A549 treated with ZK216348 at 1 μM for 4 hours (cell line): Measurements from ENCODE around the gene SNAPC4. TPM values are rescaled to one million over a fixed set of nuclear protein-coding genes. Genes with fewer than 3 reads are reported as not detected.

Source experiments
- total RNA-seq: library from RNA; stranded (reverse); fragments of 200-300 nt; extraction: Qiagen RNA extraction; gene quantifications from 5 replicates; pipeline ENCODE4 v1.2.3, GENCODE V29; 2022; ENCODE audit warnings: low read depth

Gene SNAPC4, protein sequence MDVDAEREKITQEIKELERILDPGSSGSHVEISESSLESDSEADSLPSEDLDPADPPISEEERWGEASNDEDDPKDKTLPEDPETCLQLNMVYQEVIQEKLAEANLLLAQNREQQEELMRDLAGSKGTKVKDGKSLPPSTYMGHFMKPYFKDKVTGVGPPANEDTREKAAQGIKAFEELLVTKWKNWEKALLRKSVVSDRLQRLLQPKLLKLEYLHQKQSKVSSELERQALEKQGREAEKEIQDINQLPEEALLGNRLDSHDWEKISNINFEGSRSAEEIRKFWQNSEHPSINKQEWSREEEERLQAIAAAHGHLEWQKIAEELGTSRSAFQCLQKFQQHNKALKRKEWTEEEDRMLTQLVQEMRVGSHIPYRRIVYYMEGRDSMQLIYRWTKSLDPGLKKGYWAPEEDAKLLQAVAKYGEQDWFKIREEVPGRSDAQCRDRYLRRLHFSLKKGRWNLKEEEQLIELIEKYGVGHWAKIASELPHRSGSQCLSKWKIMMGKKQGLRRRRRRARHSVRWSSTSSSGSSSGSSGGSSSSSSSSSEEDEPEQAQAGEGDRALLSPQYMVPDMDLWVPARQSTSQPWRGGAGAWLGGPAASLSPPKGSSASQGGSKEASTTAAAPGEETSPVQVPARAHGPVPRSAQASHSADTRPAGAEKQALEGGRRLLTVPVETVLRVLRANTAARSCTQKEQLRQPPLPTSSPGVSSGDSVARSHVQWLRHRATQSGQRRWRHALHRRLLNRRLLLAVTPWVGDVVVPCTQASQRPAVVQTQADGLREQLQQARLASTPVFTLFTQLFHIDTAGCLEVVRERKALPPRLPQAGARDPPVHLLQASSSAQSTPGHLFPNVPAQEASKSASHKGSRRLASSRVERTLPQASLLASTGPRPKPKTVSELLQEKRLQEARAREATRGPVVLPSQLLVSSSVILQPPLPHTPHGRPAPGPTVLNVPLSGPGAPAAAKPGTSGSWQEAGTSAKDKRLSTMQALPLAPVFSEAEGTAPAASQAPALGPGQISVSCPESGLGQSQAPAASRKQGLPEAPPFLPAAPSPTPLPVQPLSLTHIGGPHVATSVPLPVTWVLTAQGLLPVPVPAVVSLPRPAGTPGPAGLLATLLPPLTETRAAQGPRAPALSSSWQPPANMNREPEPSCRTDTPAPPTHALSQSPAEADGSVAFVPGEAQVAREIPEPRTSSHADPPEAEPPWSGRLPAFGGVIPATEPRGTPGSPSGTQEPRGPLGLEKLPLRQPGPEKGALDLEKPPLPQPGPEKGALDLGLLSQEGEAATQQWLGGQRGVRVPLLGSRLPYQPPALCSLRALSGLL (N-terminal part only)
- total RNA-seq: 8.1 to 14.7 TPM (median 12.2 TPM) in 5 replicates

DNA sequence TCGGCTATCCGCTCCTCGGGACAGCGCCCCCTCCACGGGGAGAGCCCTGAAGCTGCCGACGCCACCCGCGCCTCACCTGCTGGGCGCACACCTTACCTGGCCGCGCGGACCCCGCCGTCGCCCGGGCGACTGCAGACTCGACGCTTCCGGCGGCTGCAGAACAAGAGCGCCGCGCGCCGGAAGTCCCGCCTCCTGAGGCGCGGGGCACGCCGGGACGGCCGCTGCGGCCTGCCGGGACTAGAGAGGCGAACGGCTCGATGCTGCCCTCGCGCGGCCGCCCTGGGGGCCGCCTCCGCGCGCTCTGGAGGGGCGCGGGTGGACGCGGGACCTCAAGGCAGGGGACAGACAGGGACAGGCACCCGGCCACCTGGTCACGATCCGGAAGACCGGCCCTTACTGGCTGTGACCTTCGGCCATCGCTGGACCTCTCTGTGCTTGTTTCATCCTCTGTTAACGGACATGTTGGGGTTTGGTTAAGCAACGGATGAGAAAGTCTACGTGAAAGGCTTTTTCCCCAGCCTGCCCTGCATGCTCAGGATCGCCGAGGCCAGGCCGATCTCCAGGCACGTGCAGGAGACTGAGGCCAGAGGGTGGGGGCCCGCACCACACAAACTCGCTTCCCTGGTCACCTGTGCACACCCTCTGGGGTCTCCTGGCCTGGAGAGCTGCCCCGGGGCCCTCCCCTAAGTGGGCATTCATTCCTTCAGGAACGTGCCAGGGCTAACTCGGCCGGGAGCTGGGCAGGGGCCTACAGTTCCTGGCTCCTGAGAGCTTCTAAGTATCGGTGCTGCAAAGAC, at the start of gene SNAPC4:
Gene SNAPC4 (minus strand): TSS at position 133 of the 797 bp plus-strand sequence. CDS start 1,742 bp downstream, outside the sequence.

DNA sequence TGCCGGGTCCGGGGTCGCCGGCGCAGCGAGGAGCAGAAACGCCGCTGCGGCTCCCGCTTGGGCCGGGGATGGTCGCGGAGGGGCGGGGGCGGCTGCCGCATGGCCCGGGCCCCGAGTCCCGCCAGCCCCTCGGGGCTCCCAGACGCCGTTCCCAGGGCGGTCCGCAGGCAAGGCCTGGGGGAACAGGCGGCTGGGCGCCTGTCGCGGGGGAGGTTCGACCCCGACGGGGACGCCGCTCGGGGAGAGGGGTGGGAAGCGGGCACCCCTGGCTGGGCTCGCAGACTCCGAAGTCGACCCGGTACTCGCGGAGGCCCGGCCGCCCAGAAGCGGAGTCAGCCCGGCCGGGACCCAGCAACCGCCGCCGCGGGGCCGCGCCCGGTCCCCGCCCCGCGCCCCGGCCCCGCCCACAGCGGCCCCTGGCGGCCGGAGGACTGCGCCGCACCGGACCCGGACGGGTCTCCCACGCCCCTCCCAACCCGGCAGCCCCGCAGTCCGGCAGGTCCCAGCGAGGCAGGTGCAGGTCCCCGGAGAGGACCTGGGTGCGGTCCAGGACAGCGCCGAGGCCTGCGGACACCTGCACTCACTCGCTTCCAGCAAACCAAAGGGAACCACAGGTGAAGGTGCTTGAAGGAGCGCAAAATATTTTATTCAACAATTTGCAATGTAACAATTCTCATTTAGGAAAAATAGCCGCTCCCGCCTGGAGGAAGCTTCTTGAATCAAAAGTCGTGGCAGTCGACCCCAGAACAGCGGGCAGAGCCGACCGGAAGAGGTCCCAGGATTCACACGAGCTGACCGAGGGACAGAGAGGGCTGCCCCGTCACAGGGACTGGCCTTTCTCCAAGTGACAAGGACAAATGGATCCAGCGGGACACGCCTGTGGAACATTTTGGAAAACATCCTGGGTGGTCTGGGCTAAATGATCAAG, 39.8 kb upstream of the SNAPC4 start, which contains the start of gene INPP5E:
Gene INPP5E (minus strand): TSS at position 365 of the 928 bp plus-strand sequence. CDS start 426 bp downstream, outside the sequence.

DNA sequence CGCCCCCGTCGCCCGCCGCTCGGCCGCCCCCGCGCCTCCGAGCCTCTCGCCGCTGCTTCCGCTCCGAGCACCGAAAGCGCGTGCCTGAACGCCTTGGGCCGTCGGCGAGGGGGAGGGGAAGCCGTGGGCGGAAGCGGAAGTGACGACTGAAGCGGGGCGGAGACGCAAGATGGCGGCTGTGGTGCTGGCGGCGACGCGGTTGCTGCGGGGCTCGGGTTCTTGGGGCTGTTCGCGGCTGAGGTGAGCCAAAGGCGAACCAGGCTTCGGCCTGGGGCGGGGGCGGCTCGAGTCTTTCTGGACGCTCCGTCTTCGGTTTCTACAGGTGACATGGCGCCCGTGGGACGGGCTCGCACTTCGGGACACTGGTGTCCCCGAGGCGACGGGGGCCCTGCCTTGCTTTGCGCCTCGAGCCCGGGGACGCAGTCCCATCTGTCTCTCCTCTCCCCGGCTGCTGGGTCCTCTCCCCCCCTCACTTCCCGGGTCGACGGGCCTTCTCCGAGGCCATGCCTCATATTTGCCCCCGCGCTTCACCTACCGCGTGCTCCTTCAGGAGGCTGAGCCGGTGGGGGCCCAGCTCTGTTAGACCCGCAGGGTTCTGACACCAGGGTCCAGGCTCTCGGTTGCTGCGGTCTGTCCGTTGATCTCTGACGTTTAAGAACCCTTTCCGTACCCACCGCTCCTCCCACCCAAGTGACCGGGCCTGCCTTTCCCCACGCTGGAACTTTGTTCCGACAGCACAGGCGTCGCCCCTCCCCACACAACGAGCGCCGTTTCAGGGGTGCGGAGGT, 10.7 kb upstream of the SNAPC4 start, which contains the start of the genes ENTR1 and PMPCA:
Gene ENTR1 (minus strand): TSS at position 115 of the 788 bp plus-strand sequence. CDS start 217 bp downstream, outside the sequence.
Gene PMPCA (plus strand): TSS at position 159 of the 788 bp plus-strand sequence. CDS start 11 bp downstream, at position 170.

DNA sequence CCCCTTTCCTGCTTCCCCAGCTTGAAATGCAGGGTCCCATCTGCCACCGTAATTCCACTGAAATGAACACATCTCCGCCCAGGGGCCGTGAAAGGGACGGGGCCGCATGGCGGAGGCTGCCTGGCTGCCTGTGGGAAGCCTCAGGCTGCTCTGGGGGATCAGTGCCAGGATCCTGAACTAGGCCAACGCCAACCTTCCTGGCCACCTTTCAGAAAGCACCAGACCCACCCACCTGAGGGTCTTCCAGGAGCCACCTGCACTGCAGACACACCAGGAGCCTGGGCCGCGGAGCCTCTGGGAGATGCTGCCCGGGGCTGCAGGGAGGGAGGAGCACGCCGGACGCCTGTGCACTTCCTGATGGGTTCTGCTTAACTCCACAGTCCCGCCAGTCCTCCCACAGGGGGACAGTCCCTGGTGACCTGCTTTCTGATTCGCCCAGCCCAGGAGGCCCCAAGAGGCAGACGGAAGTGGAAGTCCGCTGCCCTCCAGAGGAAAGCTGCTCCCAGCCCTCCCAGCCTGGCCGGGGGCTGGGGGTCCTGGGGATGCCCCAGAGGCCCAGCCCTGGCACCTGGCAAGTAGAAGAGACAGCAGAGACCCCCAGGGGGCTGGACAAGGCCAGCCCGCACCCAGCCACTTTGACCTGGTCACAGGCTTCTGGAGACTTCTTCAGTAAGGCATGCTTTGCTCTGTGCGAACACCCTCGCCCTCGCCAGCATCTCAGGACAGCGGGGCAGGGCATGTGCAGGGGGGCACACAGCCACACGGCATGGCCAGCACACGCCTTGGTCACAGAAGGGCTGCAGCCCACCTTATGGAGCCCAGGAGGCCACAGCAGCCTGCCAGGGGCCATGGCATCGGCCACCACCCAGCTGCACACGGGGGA, 26.4 kb downstream of the SNAPC4 start, which contains the start of gene CARD9:
Gene CARD9 (minus strand): TSS at position 370 of the 883 bp plus-strand sequence. CDS start 1,591 bp downstream, outside the sequence.

DNA sequence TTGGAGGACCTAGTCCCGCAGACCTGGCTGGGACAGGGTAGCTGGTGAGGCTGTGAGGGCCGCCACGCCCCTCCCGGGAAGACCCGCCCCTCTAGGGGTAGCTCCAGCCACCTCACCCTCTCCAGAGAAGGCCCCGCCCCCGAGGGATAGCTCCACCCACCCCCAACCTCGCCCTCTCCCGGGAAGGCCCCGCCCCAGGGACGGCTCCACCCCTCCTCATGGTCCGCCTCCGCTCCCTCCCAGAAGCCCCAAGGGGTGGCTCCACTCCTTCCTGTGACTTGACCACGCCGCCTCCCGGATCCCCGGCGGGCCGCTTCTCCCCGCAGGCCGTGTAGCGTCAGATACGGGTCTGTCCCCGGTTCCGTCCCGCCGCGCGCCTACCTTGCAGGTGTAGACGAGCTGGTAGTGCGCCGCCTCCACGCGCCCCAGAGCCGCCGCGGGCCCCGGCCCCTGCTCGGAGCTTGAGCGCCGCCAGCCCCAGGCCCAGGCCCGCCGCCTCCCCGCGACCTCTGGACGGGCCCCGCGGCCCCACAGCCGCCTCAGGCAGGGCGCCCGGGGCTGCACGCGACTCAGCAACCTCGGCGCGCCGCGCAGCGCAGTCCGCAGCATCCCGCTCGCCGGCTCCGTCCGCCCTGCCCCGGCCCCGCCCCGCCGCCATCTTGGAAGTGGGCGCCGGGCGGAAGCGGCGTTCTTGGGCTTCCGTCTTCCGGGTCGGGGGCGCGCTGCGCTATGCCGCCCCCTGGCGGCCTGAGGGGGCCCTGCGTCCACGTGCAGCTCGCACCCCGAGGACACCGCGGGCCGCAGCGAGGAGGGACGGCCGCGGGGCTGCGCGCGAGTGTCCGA, 36.6 kb downstream of the SNAPC4 start, which contains the start of gene DNLZ:
Gene DNLZ (minus strand): TSS at position 639 of the 843 bp plus-strand sequence. CDS start 30 bp downstream, at position 609.

Other genes with a start within 250 kb of the SNAPC4 start
- gene LHX3, start 195.0 kb downstream of the SNAPC4 start, total RNA-seq: 0.09 to 0.14 TPM (median 0.12 TPM) in 4 of 5 replicates, not detected in the other
- gene QSOX2, start 154.4 kb downstream of the SNAPC4 start, total RNA-seq: 21.1 to 30.5 TPM (median 28.8 TPM) in 5 replicates
- gene CCDC187, start 96.1 kb downstream of the SNAPC4 start, total RNA-seq: 0.04 TPM in 1 of 5 replicates, not detected in the others
- gene GPSM1, start 72.6 kb downstream of the SNAPC4 start, total RNA-seq: 6.8 to 16.6 TPM (median 12.6 TPM) in 5 replicates
- 18.5 to 42.0 TPM (median 40.8 TPM) in 5 replicates for gene DNLZ, start 36.4 kb downstream of the SNAPC4 start, total RNA-seq
- gene CARD9, start 26.5 kb downstream of the SNAPC4 start, total RNA-seq: 0.85 to 2.3 TPM (median 1.0 TPM) in 5 replicates
- gene ENTR1, start 10.4 kb upstream of the SNAPC4 start, total RNA-seq: 64.7 to 79.8 TPM (median 73.9 TPM) in 5 replicates
- 73.4 to 84.0 TPM (median 76.4 TPM) in 5 replicates for gene PMPCA, start 10.5 kb upstream of the SNAPC4 start, total RNA-seq
- 10.6 to 24.3 TPM (median 22.4 TPM) in 5 replicates for gene INPP5E, start 39.7 kb upstream of the SNAPC4 start, total RNA-seq
- gene SEC16A, start 82.9 kb upstream of the SNAPC4 start, total RNA-seq: 43.4 to 63.1 TPM (median 61.3 TPM) in 5 replicates
- 5.0 to 13.7 TPM (median 12.6 TPM) in 5 replicates for gene NOTCH1, start 145.9 kb upstream of the SNAPC4 start, total RNA-seq